Stimulated activated CD8-positive, alpha-beta memory T cell treated with anti-CD3 and anti-CD28 coated beads, Interleukin-7, amount 100 ng/mL, for 1 hour (primary cell): ENCODE data around the gene PSMA5.

ENCODE experiments used
- DNase-seq, 2 donors: peaks; one replicate each; pipeline ENCODE4 v3.0.0-alpha.2; 2020; ENCODE audit warnings: low read depth in 2 of 2

PSMA5 gene

DNA sequence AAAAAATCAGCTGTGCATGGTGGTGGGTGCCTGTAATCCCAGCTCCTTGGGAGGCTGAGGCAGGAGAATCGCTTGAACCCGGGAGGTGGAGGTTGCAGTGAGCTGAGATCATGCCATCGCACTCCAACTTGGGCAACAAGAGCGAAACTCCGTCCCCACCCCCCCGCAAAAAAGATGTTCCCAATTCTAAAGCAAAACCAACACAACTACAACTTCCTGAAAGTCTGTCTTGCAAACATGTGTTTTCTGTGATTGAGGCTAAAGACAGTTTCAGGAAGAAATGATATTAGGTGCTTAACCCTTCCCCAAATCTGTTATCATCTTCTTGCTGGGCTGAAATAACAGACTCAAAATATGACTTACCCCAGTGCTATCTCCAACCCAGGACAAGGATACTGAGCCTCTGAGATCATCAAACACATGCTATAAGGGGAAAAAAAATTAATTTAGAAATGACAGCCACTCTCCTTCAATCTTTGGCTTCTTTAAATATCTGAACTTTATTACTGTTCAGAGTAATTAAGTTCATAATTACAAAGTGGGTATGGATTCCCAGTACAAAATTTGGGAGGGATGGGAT is 57.0 kb downstream of the PSMA5 start:
- no peak for DNase-seq

DNA sequence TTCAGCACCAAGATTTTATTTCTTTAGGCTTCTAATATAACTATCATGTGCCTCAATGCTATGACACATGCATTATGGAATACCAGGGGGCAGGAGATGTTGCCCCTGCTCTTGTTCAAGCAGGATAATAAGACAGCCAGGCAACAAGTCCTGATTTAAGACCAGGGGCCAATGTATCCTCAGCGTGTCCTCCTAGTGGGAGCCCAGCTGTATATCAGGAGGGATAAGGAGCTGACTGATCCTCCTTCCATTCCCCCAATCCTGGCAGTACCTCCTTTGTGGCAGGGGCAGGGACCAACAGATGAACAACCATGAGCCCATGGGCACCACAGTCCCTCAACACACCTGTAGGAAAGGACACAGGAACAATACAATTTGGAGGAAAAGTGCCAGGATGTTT is 57.8 kb downstream of the PSMA5 start:
- DNase-seq: no peak

DNA sequence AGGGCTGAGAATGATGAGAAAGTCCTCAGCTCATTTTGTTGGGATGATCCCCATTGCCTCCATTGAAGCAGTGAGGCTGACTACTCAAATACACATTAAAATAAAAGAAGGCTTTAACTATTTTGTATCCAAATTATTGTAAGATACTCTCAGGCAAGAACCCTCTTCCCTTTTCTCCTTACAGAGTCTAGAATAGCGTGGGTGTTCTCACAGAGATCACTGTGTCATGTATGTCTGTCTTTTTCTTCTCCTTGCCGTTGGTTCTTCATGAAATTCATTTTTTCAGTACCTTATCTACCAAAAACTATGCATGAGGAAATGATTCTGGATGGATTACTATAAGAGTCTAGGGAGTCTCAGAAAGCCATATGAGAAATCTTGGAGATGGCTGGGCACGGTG is 58.6 kb downstream of the PSMA5 start:
- no peak for DNase-seq

- DNase-seq: no peak
These were observed 60.5 kb downstream of the PSMA5 start for GRCh38 chr1:109365642-109366204.

DNA sequence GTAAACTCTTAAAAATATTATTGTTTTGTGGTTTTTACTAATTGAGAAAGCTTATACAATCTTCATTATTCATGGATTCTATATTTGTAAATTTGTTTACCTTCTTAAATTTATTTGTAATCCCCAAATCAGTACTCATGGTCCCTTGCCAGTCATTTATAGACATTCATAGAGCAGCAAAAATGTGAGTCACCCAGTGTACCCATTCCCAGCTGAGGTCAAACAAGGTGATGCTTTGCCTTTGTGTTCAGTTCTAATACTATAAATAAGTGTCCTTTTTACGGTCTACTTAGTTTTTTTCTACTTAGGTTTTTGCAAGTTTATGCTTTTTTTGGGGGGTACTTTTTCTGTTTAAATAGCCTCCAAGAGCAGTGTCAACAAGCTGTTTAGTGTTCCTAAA is 64.6 kb downstream of the PSMA5 start:
- no peak for DNase-seq

DNA sequence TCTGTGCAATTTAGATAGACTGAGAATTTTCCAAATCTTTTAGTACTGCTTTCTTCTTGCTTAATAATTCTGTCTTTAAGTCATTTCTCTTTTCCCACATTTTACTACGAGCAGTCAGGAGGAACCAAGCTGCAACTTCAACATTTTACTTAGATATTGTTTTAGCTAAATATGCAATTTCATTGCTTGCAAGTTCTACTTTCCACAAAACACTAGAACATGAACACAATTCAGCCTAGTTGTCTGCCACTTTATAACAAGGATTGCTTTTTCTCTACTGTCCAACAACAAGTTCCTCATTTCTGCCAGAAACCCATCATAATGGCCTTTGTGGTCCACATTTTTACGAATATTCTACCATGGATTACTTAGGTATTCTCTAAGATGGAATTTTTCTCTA is 65.2 kb downstream of the PSMA5 start:
- DNase-seq: no peak

- DNase-seq: no peak
These were observed 68.6 kb downstream of the PSMA5 start for GRCh38 chr1:109357616-109358015.

DNA sequence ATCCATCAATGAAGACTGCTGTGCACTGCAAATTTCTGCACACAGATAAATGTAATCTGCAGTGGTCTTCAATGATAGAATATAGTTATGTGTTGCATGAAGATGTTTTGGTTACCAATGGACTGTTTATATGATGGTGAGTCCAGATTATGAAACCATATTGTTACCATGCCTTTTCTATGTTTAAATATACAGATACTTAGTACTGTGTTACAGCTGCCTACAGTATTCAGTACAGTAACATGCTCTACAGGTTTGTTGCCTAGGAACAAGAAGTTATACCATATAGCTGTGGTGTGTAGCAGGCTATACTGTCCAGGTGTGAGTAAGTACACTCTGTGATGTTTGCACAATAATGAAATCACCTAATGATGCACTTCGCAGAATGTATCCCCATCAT is 69.3 kb downstream of the PSMA5 start:
- no peak for DNase-seq

DNA sequence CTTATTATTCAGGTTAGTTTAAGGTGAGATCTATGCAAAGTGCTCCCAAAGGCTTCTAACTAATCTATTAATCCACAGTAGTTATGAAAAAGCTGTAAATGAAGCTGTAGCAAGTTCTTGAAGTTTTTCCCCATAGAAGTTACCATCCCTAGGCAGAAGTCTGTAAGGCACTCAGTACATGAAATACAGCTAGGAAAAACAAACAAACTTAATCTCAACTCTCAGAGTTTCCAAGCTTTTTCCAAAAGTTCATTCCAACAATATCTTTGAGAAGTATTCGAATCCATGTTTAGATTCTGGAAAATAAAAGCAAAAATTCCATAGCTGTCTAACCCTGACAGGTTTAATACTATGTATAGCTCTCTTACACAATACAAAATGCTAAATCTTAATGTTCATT is 69.7 kb downstream of the PSMA5 start:
- no peak for DNase-seq

- DNase-seq: no peak
These were observed 71.3 kb downstream of the PSMA5 start for GRCh38 chr1:109354929-109355328.

DNA sequence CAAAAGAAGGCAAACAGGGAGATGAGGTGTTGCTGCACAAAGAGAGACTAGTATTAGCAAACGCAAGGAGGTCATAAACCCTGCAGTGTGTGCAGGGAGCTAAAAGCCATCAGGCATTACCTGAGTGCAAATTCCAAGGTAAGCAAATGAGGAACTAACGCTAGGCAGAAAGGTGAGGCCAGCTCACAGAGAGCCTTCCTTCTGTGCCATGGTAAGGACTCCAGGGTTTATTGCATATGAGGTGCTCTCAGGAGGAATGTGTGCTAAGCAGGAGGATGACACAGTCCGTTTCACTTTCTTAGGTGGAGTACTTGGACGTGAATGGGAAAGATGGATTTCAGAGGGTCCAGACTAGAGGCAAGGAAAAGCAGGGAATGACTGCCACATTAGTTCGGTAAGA is 74.8 kb downstream of the PSMA5 start:
- no peak for DNase-seq

DNA sequence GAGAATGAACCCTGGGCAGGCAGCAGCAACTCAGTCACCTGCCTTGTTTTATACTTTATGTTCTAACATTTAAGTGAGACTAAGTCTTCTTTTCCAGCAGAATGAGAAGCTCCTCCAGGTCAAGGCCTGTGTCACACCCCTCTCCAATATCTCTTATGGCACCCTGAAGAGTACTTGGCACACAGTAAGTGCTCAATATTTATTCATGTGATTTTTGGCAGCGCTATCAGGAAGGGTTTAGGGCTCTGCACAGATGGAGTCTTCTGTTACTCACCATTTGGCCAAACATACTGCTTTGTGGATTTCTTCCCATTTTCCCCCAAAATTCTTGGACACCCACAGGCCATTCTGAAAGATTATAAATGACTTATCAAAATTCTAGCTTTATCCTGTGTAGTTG is 75.6 kb downstream of the PSMA5 start:
- DNase-seq: no peak

GRCh38 chr1:109350182-109350581 is 76.1 kb downstream of the PSMA5 start:
- no peak for DNase-seq
